Activated naive CD8-positive, alpha-beta T cell treated with anti-CD3 and anti-CD28 coated beads, Interleukin-2, amount 50 U/mL, for 16 hours (primary cell): ENCODE results near the gene HBQ1.
"Not testable (repeated sequence)": the region's sequence is repeated elsewhere in the genome, so short reads cannot be mapped to it uniquely, and the experiment has no call there.

Experiments used
- DNase-seq: peaks from one replicate; pipeline ENCODE4 v3.0.0-alpha.2; 2020; ENCODE audit warnings: low read depth, low spot score

The HBQ1 gene

DNA sequence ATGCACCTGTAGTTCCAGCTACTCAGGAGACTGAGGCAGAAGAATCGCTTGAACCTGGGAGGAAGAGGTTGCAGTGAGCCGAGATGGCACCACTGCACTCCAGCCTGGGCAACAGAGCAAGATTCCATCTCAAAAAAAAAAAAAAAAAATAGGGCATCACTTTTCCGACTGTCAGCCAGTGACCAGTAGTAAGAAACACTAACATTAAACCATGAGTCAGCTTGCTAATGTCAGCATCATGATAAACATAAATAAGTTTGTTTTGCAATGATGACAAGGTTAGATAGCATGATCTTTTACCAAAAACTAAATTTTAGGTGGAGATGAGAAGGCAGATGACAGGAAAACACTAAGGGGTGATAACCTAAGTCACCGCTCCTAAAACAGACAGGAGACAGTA, 29.1 kb downstream of the HBQ1 start:
- DNase-seq, result not testable (repeated sequence)

GRCh38 chr16:211631-212180, 31.4 kb downstream of the HBQ1 start:
- DNase-seq, result not testable (repeated sequence)

- DNase-seq, result no peak
These were observed 32.7 kb downstream of the HBQ1 start for GRCh38 chr16:212999-213398.

DNA sequence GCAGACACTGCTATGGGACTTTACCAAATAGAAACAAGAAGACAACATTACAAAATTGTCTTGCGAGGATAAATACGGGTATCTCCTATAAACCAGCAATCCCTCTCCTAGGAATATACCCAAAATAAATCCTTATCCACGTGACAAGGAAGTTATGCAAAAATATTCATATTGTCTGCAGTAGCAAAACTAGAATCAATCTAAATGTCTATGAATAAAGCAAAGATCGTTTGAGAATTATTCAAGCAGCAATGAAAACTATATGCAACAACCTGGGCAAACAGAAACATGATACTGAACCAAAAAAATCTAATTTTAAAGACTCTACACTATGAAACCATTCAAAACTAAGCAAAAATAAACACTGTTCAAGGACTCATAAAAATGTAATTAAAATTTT, 39.8 kb downstream of the HBQ1 start:
- no peak for DNase-seq

- DNase-seq, result no peak
These were observed 48.0 kb downstream of the HBQ1 start for GRCh38 chr16:228151-228851.

GRCh38 chr16:228852-229730, 48.8 kb downstream of the HBQ1 start, which contains the start of gene LUC7L:
TSS of gene LUC7L (minus strand) at chr16:229449. CDS start at chr16:229339, 110 bp downstream.
- peak; percentile 71 for DNase-seq

GRCh38 chr16:229731-230281, 49.5 kb downstream of the HBQ1 start:
- no peak for DNase-seq

DNA sequence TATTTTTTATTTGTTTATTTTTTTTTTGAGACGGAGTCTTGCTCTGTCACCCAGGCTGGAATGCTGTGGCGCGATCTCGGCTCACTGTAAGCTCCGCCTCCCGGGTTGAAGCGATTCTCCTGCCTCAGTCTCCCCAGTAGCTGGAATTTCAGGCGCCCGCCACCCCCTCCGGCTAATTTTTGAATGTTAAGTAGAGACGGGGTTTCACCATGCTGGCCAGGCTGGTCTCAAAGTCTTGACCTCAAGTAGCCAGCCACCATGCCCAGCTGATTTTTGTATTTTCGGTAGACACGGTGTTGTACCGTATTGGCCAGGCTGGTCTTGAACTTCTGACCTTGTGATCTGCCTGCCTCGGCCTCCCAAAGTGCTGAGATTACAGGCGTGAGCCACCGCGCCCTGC, 50.1 kb downstream of the HBQ1 start:
- not testable (repeated sequence) for DNase-seq
